Mesodermal cell (in vitro differentiated cells): ENCODE measurements around the gene KIRREL3.

ENCODE experiments used
- H3K27ac ChIP-seq: 2 replicates; pipeline ENCODE4 v1.7.0; 2013; ENCODE audit warnings: mild to moderate bottlenecking, low read depth, low read length, moderate library complexity; ENCODE audit not compliant: severe bottlenecking
- H3K36me3 ChIP-seq: 2 replicates; pipeline ENCODE4 v1.7.1; 2013; ENCODE audit warnings: mild to moderate bottlenecking, low read length, moderate library complexity; ENCODE audit not compliant: control insufficient read depth, insufficient read depth
- H3K4me1 ChIP-seq: one replicate; pipeline ENCODE4 v1.7.1; 2013; ENCODE audit warnings: mild to moderate bottlenecking, low read length; ENCODE audit not compliant: insufficient read depth, control insufficient read depth, poor library complexity, severe bottlenecking
- H3K4me3 ChIP-seq: 2 replicates; pipeline ENCODE4 v1.7.0; 2013; ENCODE audit warnings: low read length, control low read depth, mild to moderate bottlenecking; ENCODE audit not compliant: insufficient read depth, poor library complexity, severe bottlenecking; ENCODE audit errors: extremely low read depth
- H3K9me3 ChIP-seq: 2 replicates; pipeline ENCODE4 v1.7.1; 2013; ENCODE audit warnings: mild to moderate bottlenecking, low read length, moderate library complexity; ENCODE audit not compliant: control insufficient read depth
- WGBS, 2 experiments: methylation state at CpG; one replicate each; pipeline ENCODE4 v1.1.5; 2013; ENCODE audit warnings: missing lambda C conversion rate in 2 of 2; ENCODE audit not compliant: insufficient coverage in 2 of 2; 5-methylcytosine and 5-hydroxymethylcytosine counted together

Gene KIRREL3

GRCh38 chr11:126601550-126602215 lies 398.9 kb downstream of the KIRREL3 start:
- Histone ChIP-seq H3K9me3 (no peaks in the 10 kb centered on the region), H3K27ac (peak overlapping the region; percentile 57), H3K36me3 (no peaks in the 10 kb centered on the region), H3K4me3 (no peak overlapping the region), H3K4me1 (peaks cover 10% of the 10 kb centered on the region)
- WGBS, 2 experiments, result 30 to 46% methylated on average over 14 to 16 of the region's 22 CpGs

- WGBS, 2 experiments, result 73 to 85% methylated on average over 3 of the region's 5 CpGs
These were observed 399.4 kb downstream of the KIRREL3 start for GRCh38 chr11:126601136-126601535.

GRCh38 chr11:126599217-126599897 lies 401.2 kb downstream of the KIRREL3 start:
- no peaks in the 10 kb centered on the region for H3K36me3 ChIP-seq
- no peak overlapping the region for H3K4me3 ChIP-seq
- WGBS, 2 experiments, result 92 to 96% methylated on average over 7 of the region's 7 CpGs
- peaks cover 10% of the 10 kb centered on the region for H3K4me1 ChIP-seq
- H3K9me3 ChIP-seq, result no peaks in the 10 kb centered on the region
- no peak overlapping the region for H3K27ac ChIP-seq

More at GRCh38 chr11:126601136-126601535, 399.4 kb downstream of the KIRREL3 start:
- Histone ChIP-seq H3K4me1 (peaks cover 10% of the 10 kb centered on the region), H3K27ac (no peak overlapping the region), H3K9me3 (no peaks in the 10 kb centered on the region), H3K36me3 (no peaks in the 10 kb centered on the region), H3K4me3 (no peak overlapping the region)

GRCh38 chr11:126598344-126599216 lies 402.0 kb downstream of the KIRREL3 start:
- Histone ChIP-seq H3K9me3 (no peaks in the 10 kb centered on the region), H3K4me1 (peaks cover 10% of the 10 kb centered on the region), H3K36me3 (no peaks in the 10 kb centered on the region), H3K4me3 (no peak overlapping the region), H3K27ac (no peak overlapping the region)
- WGBS, 2 experiments, result 87 to 88% methylated on average over 5 of the region's 5 CpGs

- Histone ChIP-seq H3K27ac (no peak overlapping the region), H3K9me3 (no peaks in the 10 kb centered on the region), H3K4me3 (no peak overlapping the region), H3K36me3 (no peaks in the 10 kb centered on the region), H3K4me1 (peaks cover 14% of the 10 kb centered on the region)
- WGBS, 2 experiments, result 71 to 81% methylated on average over 9 to 10 of the region's 10 CpGs
These were observed 403.5 kb downstream of the KIRREL3 start for GRCh38 chr11:126597041-126597440.

- Histone ChIP-seq H3K27ac (no peak overlapping the region), H3K9me3 (no peaks in the 10 kb centered on the region), H3K4me3 (no peak overlapping the region), H3K36me3 (no peaks in the 10 kb centered on the region), H3K4me1 (peaks cover 8% of the 10 kb centered on the region)
- WGBS, 2 experiments, result 100% methylated on average over 1 of the region's 3 CpGs
These were observed 404.1 kb downstream of the KIRREL3 start for GRCh38 chr11:126596474-126596873.

GRCh38 chr11:126595560-126595959 lies 405.0 kb downstream of the KIRREL3 start:
- no peak overlapping the region for H3K27ac ChIP-seq
- no peaks in the 10 kb centered on the region for H3K9me3 ChIP-seq
- WGBS, 2 experiments, result 89 to 92% methylated on average over 3 of the region's 3 CpGs
- H3K4me3 ChIP-seq, result no peak overlapping the region
- peaks cover 8% of the 10 kb centered on the region for H3K4me1 ChIP-seq
- no peaks in the 10 kb centered on the region for H3K36me3 ChIP-seq

GRCh38 chr11:126594921-126595367 lies 405.6 kb downstream of the KIRREL3 start:
- H3K4me3 ChIP-seq, result no peak overlapping the region
- no peaks in the 10 kb centered on the region for H3K9me3 ChIP-seq
- H3K27ac ChIP-seq, result no peak overlapping the region
- peaks cover 8% of the 10 kb centered on the region for H3K4me1 ChIP-seq
- no peaks in the 10 kb centered on the region for H3K36me3 ChIP-seq
- 84 to 91% methylated on average over 5 to 7 of the region's 9 CpGs for WGBS, 2 experiments

GRCh38 chr11:126592496-126593410 lies 407.8 kb downstream of the KIRREL3 start:
- Histone ChIP-seq H3K27ac (no peak overlapping the region), H3K36me3 (no peaks in the 10 kb centered on the region), H3K4me1 (peaks cover 8% of the 10 kb centered on the region), H3K4me3 (no peak overlapping the region), H3K9me3 (no peaks in the 10 kb centered on the region)
- WGBS, 2 experiments, result 75 to 76% methylated on average over 20 to 21 of the region's 21 CpGs

- Histone ChIP-seq H3K4me3 (no peak overlapping the region), H3K9me3 (no peaks in the 10 kb centered on the region), H3K4me1 (peaks cover 8% of the 10 kb centered on the region), H3K27ac (no peak overlapping the region), H3K36me3 (no peaks in the 10 kb centered on the region)
- 75 to 92% methylated on average over 2 to 3 of the region's 6 CpGs for WGBS, 2 experiments
These were observed 408.5 kb downstream of the KIRREL3 start for GRCh38 chr11:126591966-126592489.
